OCI-LY1 (cell line): ENCODE measurements around the gene IQGAP2.

Experiments used
- H2AFZ ChIP-seq: fragments of 200-600 bp; sonication (generic), shearing (Covaris generic); 2 replicates; pipeline ENCODE4 v1.6.0; 2014; ENCODE audit warnings: antibody characterized with exemption, mild to moderate bottlenecking, low read length
- H3F3A ChIP-seq: fragments of 200-600 bp; sonication (generic), shearing (Covaris generic); 2 replicates; pipeline ENCODE4 v1.6.0; 2014; ENCODE audit warnings: mild to moderate bottlenecking, antibody characterized with exemption, low read length, moderate library complexity; ENCODE audit not compliant: insufficient read depth
- H3K27ac ChIP-seq: fragments of 200-600 bp; sonication (generic); 2 replicates; pipeline ENCODE4 v1.5.1; 2014; ENCODE audit warnings: low read length, mixed run types, mild to moderate bottlenecking, low read depth; ENCODE audit not compliant: poor library complexity, severe bottlenecking
- H3K27me3 ChIP-seq: fragments of 200-600 bp; sonication (generic); 2 replicates; pipeline ENCODE4 v1.6.0; 2014; ENCODE audit warnings: antibody characterized with exemption, mild to moderate bottlenecking, low read length, moderate library complexity; ENCODE audit not compliant: insufficient read depth
- H3K36me3 ChIP-seq: fragments of 200-600 bp; sonication (generic); 2 replicates; pipeline ENCODE4 v1.6.1; 2014; ENCODE audit warnings: mild to moderate bottlenecking, antibody characterized with exemption, low read length, moderate library complexity, mixed read lengths; ENCODE audit not compliant: insufficient read depth
- H3K4me1 ChIP-seq: fragments of 200-600 bp; sonication (generic); 2 replicates; pipeline ENCODE4 v1.5.1; 2014; ENCODE audit warnings: mild to moderate bottlenecking, low read length, moderate library complexity; ENCODE audit not compliant: insufficient read depth, severe bottlenecking
- H3K4me2 ChIP-seq: fragments of 200-600 bp; sonication (generic), shearing (Covaris generic); 2 replicates; pipeline ENCODE4 v1.6.1; 2014; ENCODE audit warnings: low read length
- H3K4me3 ChIP-seq: fragments of 200-600 bp; sonication (generic); 2 replicates; pipeline ENCODE4 v1.5.1; 2014; ENCODE audit warnings: low read length, low read depth, mild to moderate bottlenecking, mixed read lengths; ENCODE audit not compliant: poor library complexity, severe bottlenecking
- H3K79me2 ChIP-seq: fragments of 200-600 bp; shearing (Covaris generic); 2 replicates; pipeline ENCODE4 v1.6.1; 2016; ENCODE audit warnings: mixed run types, low read length, mixed read lengths; ENCODE audit not compliant: insufficient read depth
- H3K9ac ChIP-seq: fragments of 200-600 bp; sonication (generic), shearing (Covaris generic); 2 replicates; pipeline ENCODE4 v1.6.1; 2014; ENCODE audit warnings: mild to moderate bottlenecking, low read length, mixed read lengths
- H3K9me2 ChIP-seq: fragments of 200-600 bp; sonication (generic), shearing (Covaris generic); 2 replicates; pipeline ENCODE4 v1.6.1; 2014; ENCODE audit warnings: low read depth, mild to moderate bottlenecking, low read length, mixed read lengths
- H3K9me3 ChIP-seq: fragments of 200-600 bp; shearing (Covaris generic); 2 replicates; pipeline ENCODE4 v1.6.1; 2014; ENCODE audit warnings: low read length, mixed read lengths
- H4K20me1 ChIP-seq: fragments of 200-600 bp; sonication (generic), shearing (Covaris generic); 2 replicates; pipeline ENCODE4 v1.6.0; 2016; ENCODE audit warnings: mild to moderate bottlenecking, low read length; ENCODE audit not compliant: insufficient read depth
- EZH2 ChIP-seq: fragments of 200-600 bp; sonication (generic), shearing (Covaris generic); IDR thresholded peaks from 2 replicates; pipeline ENCODE4 v1.8.0; 2017; ENCODE audit warnings: borderline replicate concordance, mixed run types, mild to moderate bottlenecking, antibody characterized with exemption, low read length, moderate library complexity, mixed read lengths
- TF ChIP-seq, protein P1 (sequence below): fragments of 200-600 bp; sonication (generic), shearing (Covaris generic); IDR thresholded peaks from 2 replicates; pipeline ENCODE4 v1.5.1; 2017; ENCODE audit warnings: mild to moderate bottlenecking, antibody characterized with exemption, low read length, moderate library complexity, mixed read lengths

Gene IQGAP2

DNA sequence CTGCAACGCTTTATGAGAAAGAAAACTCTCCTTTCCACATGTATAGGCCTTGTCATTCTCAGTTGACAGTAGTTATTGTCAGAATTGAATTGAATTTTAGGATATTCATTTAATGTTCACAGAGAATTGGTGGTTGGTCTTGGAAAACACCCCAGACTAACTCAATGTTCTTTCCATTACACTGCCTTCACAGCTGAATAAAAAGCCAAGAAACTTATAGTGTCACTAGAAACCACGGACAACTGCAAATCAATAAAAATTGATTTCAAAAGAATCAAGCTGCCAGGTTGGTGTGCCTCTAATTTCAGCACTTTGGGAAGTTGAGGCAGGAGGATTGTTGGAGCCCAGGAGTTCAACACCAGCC lies 38.9 kb upstream of the IQGAP2 start:
- no peak overlapping the region for H2AFZ ChIP-seq
- no peaks in the 10 kb centered on the region for H4K20me1 ChIP-seq
- H3K9me2 ChIP-seq: no peaks in the 10 kb centered on the region
- H3K9me3 ChIP-seq: no peaks in the 10 kb centered on the region
- H3K36me3 ChIP-seq: no peaks in the 10 kb centered on the region
- H3K4me3 ChIP-seq: no peak overlapping the region
- H3K79me2 ChIP-seq: no peaks in the 10 kb centered on the region
- no peaks in the 10 kb centered on the region for H3K27me3 ChIP-seq
- H3F3A ChIP-seq: 0 out of 2 replicates have a peak, but pooled peaks cover 3% of the 10 kb centered on the region
- H3K4me1 ChIP-seq: peaks cover 28% of the 10 kb centered on the region
- no peak overlapping the region; the same call in 1 of the 2 replicates for H3K9ac ChIP-seq
- TF ChIP-seq, protein P1, sequence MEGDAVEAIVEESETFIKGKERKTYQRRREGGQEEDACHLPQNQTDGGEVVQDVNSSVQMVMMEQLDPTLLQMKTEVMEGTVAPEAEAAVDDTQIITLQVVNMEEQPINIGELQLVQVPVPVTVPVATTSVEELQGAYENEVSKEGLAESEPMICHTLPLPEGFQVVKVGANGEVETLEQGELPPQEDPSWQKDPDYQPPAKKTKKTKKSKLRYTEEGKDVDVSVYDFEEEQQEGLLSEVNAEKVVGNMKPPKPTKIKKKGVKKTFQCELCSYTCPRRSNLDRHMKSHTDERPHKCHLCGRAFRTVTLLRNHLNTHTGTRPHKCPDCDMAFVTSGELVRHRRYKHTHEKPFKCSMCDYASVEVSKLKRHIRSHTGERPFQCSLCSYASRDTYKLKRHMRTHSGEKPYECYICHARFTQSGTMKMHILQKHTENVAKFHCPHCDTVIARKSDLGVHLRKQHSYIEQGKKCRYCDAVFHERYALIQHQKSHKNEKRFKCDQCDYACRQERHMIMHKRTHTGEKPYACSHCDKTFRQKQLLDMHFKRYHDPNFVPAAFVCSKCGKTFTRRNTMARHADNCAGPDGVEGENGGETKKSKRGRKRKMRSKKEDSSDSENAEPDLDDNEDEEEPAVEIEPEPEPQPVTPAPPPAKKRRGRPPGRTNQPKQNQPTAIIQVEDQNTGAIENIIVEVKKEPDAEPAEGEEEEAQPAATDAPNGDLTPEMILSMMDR: no peak
- TF ChIP-seq EZH2: no peak
- no peak overlapping the region for H3K27ac ChIP-seq
- peak overlapping the region; percentile 45 for H3K4me2 ChIP-seq

DNA sequence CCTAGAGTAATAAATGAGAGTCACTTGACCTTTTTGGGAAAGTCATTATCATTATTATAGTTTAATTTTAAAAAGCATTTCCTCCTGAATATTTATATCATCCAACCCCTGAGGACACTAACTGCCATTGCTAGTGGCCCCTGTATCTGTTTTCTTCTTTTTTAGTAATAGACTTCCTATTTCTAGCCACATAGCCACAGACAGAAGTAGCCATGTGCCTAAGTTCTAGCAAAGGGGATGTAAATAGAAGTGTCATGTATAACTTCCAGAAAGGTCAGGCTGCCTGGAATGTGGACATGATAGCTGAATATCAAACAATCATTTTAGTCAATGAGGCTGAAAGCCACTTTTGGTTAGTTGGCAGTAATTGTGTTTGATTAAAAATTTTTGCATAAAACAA lies 37.5 kb upstream of the IQGAP2 start:
- H3K9ac ChIP-seq: no peak overlapping the region

DNA sequence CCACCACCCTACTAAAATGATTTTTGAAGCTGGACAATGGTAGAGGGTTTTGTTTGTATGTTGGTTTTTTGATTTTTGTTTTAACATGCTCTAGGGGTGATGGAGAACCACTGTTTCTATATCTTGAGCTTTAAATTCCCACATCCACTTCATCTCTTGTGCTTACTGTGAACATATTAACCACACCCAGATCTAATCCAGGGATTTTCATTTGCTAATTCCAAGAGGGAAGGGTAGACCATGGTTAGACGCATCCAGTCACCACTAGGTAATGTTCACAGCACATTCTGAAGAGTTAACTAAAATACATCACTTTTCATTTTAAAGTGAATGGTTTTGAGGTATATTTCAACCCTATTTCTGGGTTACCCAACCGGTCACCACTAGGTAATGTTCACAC lies 36.5 kb upstream of the IQGAP2 start:
- no peaks in the 10 kb centered on the region for H3K9me2 ChIP-seq
- H3F3A ChIP-seq: 0 out of 2 replicates have a peak, but pooled peaks cover 3% of the 10 kb centered on the region
- no peak overlapping the region for H3K4me3 ChIP-seq
- H3K4me1 ChIP-seq: peaks cover 28% of the 10 kb centered on the region
- no peaks in the 10 kb centered on the region for H3K9me3 ChIP-seq
- H3K27ac ChIP-seq: no peak overlapping the region
- TF ChIP-seq, protein P1: no peak
- no peak for TF ChIP-seq EZH2
- H3K79me2 ChIP-seq: no peaks in the 10 kb centered on the region
- H3K36me3 ChIP-seq: no peaks in the 10 kb centered on the region
- no peaks in the 10 kb centered on the region for H4K20me1 ChIP-seq
- H3K9ac ChIP-seq: no peak overlapping the region
- H3K27me3 ChIP-seq: no peaks in the 10 kb centered on the region
- H2AFZ ChIP-seq: no peak overlapping the region
- no peak overlapping the region for H3K4me2 ChIP-seq

More for the DNA sequence above, 37.5 kb upstream of the IQGAP2 start:
- peaks cover 28% of the 10 kb centered on the region for H3K4me1 ChIP-seq
- H3K9me3 ChIP-seq: no peaks in the 10 kb centered on the region
- H3K36me3 ChIP-seq: no peaks in the 10 kb centered on the region
- H3K9me2 ChIP-seq: no peaks in the 10 kb centered on the region
- no peak overlapping the region for H3K4me2 ChIP-seq
- no peak overlapping the region for H2AFZ ChIP-seq
- no peaks in the 10 kb centered on the region for H3K27me3 ChIP-seq
- H3F3A ChIP-seq: 0 out of 2 replicates have a peak, but pooled peaks cover 3% of the 10 kb centered on the region
- no peak for TF ChIP-seq EZH2
- TF ChIP-seq, protein P1: no peak
- no peaks in the 10 kb centered on the region for H4K20me1 ChIP-seq
- no peaks in the 10 kb centered on the region for H3K79me2 ChIP-seq
- H3K4me3 ChIP-seq: no peak overlapping the region
- no peak overlapping the region for H3K27ac ChIP-seq
